ENCODE data around the gene DMBX1.

DMBX1 gene

DNA sequence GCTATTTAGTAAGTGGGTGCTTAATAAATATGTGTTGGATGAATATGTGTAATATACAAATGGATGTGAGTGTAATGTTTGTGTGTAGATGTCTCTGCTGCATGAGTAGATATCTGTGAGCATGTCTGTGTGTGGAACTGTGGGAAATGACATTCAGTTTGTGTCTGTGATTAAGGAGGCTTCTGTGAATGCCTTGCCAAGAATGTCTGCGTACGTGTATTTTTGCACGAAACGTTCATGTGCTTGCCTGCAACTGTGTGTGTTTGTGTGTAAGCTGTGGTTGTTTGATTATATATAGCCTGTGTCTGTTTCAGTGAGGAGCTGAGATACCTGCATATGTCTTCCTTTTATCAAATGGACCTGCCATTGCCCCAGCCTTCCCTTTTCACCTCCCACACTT, 13.8 kb downstream of the DMBX1 start:
- DNase-seq (ENCODE audit: low read depth in 2 of 2), result no peak

DNA sequence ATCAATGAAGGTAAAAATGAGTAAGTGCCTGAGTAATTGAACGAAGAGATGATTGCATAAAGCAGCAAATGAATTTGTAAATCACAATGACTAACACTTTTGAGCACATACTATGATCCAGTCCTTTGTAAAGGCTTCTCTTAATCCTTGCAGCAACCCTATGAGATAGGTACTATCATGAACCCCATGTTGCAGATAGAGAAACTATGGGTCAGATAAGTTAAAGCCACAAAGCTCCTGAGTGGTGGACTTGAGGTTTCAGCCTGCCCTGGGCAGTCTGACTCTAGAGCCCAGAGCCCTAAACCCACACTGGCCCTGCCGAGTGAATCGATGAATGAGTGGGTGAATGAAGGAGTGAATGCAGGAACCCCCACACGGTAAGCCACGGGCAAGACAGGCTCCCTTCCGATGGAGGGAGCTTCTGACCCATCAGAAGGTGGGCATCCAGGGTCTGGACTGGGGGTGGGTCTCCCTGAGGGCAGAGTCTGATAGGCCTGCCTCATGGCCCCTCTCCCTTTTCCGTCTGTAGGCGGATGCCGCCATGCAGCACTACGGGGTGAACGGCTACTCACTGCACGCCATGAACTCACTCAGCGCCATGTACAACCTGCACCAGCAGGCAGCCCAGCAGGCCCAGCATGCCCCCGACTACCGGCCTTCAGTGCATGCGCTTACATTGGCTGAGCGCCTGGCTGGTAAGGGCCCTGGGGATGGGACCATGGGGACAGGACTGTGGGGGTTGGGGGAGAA, 17.0 kb downstream of the DMBX1 start:
- DNase-seq (ENCODE audit: low read depth in 2 of 2), result no peak

DNA sequence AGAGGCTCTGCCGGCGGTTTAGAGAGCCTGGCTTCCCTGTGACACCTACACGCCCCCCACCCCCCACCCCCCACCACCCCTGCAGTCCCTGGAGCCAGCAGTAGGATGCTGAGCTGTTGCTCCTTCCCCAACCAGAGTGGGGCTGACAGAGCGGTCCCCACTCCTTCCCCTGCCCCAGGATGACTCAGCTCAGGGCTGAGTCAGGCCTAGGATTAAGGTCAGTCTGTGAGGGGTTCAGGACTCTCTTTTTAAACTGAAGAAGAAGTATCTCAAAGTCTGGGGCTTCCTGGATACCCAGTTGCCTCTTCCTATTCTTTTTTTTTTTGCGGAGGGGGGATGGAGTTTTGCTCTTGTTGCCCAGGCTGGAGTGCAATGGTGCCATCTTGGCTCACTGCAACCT, 19.1 kb downstream of the DMBX1 start:
- no peak for DNase-seq (ENCODE audit: low read depth in 2 of 2)

DNA sequence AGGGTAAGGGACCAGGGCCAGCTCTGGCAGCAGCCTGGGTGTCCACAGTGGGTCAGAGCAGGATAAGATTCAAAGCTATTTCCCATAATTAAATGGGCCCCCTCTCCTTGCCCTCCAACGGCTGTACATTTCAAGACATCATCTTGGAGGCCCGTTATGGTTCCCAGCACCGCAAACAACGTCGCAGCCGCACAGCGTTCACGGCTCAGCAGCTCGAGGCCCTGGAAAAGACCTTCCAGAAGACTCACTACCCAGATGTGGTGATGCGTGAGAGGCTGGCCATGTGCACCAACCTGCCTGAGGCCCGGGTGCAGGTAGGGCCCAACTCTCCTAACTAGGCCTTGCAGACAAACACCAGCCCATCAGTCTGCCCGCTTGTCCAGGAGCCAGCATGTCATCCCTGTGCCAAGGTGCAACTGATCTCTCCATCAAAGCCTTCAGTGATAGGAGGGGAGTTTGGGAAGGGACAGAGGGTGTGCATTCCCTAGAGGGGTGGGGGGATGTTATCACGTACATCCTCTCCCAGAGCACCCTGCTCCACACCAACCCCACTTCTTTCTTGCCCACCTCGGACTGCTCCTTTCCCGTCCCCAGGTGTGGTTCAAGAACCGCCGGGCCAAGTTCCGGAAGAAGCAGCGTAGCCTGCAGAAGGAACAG, 20.8 kb downstream of the DMBX1 start:
- no peak for DNase-seq (ENCODE audit: low read depth in 2 of 2)

DNA sequence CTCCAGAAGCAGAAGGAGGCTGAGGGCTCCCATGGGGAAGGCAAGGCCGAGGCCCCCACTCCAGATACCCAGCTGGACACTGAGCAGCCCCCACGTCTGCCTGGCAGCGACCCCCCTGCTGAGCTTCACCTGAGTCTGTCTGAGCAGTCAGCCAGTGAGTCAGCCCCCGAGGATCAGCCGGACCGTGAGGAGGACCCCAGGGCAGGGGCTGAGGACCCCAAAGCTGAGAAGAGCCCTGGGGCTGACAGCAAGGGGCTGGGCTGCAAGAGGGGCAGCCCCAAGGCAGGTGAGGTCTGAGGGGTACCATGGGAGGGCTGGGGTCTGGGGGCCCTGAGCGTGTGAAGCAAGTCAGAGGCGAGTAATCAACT, 21.3 kb downstream of the DMBX1 start:
- no peak for DNase-seq (ENCODE audit: low read depth in 2 of 2)

DNA sequence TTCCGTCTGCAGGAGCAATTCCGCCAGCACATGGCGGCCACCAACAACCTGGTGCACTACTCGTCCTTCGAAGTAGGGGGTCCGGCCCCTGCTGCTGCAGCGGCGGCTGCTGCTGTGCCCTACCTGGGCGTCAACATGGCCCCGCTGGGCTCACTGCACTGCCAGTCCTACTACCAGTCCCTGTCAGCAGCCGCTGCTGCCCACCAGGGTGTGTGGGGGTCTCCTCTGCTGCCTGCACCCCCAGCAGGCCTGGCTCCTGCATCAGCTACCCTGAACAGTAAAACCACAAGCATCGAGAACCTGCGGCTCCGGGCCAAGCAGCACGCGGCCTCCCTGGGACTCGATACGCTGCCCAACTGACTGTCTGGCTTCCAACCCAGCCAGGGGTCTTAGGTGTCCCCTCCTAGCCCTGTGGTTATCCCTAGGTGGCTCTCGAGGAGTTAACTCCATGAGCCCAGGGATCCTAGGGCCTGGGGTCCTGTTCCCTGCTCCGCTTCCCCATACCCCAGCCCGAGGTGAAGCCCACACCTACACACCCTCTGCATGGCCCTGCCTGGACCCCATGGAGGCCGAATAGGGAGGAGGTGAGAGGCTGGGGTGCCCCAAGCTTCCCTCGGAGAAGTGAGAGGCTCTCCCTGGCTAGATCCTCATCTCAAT, 22.6 kb downstream of the DMBX1 start:
- no peak for DNase-seq (ENCODE audit: low read depth in 2 of 2)

DNA sequence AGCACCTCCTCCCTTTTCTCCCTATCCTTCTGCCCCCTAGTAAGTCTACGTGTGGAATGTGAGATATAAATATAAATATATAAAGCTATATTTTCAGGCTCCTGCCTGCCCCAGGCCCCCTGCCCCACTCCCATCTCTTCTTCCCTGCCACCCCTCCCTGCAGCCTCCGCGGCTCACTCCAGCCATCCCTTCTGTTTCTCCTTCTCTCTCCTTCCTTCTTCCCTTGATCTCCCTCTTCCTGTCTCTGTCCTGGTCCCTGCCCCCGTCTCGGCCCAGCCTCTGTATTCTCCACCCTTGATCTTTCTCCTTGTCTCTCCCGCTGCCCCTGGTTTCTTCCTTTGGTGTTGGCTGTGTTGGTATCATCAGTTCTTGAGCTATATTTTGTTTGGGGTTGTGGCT, 23.2 kb downstream of the DMBX1 start:
- no peak for DNase-seq (ENCODE audit: low read depth in 2 of 2)

DNA sequence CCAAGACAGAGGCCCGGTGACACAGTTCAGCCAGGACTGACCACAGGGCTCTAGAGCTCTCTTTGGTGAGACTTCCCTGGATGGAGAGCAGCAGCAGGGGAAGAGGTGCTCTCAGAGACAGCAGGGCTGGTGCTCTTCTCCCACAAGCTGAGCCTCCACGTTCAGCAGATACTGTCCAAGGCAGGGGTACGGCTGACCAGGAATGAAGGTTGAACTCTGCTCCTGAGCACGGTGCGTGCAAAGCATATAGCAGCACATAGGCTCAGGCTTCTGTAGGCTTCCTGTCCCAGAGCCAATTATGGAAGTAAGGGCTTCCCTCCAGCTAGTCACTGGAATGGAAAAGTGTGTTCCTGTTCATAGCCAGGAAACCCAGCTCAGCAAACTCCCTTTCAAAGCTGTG, 23.9 kb downstream of the DMBX1 start:
- DNase-seq (ENCODE audit: low read depth in 2 of 2), result no peak

DNA sequence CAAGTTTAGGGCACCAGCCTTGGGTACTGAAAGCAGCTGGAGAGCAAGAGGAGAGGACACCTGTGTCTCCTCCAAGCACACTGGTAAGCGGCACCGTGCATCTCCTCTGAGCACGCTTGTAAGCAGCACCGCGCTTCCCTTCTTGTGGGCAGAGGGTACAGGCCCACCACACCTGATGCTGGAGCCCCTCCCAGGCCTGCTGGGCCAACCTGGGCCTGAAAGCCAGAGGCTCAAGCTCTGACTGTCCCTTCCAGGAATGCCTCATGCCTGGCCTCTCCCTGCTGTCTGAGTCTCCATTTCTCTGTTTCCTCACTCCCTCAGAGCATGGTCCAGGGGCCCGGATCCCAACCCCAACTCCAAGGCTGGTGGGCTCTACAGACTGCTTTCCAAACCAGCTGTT, 25.9 kb downstream of the DMBX1 start:
- no peak for DNase-seq (ENCODE audit: low read depth in 2 of 2)

DNA sequence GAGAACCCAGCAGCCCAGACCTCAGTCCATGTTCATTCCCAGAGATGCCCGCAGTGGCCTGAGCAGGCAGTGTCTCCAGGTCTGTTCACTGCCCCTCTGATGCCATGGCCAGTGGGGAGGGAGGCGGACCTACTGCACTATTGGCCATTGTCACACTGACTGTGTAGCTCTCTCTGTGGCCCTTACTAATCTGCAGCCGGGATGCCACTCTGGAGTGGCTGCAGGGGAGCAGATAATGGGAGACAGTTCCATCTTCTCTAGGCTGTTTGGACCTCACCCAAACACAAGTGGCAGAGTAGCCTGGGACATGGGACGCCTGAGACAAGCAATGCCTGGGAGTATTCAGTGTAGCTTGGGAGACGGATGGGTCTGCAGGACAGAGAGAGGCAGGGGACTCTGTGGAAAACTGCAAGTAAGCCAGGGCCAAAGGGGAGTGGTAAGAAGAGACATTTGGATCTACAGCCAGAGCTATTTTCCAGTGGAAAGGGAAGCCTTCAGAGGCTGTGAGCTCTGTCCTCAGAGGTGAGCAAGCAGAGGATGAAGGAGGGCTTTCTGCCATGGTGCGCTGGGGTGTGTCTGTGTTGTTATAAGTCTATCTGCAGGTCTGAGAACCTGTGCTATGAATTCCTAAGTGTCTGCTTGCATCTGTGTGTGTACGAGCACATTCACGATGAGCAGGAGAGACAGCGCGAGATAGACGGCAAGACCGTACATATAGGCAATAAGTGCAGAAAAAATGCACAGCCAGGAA, 26.7 kb downstream of the DMBX1 start:
- no peak for DNase-seq (ENCODE audit: low read depth in 2 of 2)

DNA sequence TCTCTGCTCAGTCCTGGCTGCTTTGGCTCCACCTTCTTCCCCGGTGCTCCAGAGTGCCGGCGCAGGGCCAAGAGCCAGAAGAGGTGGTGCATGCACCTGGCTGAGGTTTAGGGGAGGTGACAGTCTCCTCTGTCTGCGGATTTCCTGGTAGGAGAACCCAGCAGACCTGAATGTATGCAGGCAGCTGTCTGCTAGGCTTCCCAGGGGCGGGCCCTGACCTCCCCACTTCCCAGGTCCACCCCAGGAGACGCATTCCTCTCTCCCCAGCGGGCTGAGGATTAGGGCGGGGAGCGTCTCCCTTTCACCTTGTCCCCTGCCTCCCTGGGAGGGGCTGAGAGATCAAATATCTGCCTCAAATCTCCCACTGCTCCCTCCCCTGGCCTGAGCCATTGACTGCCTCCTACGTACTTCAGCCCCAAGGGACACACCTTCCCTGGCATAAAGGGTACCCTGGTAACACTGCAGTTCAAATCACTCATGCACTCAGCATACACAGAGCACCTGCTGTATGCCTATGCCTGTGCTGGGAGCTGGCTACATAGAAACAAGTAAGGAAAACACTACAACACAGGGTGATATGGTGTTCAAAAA, 27.5 kb downstream of the DMBX1 start:
- DNase-seq (ENCODE audit: low read depth in 2 of 2), result no peak

DNA sequence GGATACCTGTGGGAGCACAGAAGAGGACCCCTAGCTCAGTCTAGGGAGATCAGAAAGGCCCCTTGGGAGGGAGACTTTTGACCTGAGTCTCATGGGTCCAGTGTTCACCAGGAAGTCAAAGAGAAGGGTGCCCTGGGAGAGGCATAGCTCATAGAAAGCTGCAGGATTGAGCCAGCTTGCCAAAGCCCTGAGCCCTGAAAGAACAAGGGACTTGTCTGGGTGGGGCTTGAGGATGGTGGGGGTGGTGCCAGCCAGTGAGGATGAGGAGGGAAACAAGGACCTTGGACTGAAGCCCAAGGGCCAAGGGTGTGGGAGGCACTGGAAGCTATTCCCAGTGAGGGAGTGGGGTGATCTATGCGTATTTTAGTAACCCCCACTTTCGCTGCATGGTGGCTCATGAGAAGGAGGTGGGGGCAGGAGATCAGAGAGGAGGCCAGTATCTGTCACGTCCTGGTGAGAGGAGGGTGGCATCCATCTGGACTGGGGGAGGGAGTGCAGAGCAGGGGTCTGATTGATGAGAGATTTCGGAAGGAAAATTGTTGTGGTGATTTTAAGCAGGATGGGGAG, 28.4 kb downstream of the DMBX1 start:
- DNase-seq (ENCODE audit: low read depth in 2 of 2), result no peak

DNA sequence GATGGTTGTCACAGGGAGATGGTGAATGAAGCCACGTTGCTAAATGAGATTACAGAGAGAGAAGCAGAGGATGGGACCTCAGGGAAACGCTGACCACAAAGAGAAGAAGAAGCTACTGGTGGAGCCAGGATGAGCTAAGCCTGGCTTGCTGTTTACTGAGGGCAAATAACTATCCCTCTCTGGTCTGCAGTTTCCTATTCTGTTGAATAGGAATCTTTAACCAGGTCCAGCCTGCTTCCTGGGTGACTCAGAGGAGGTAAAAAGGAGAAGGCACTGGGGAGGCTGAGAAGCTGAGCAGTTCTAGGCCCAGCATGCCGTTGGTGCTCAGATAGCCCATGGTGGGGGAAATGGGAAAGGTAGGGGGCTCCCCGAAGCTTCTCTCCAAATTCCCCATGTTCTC, 29.6 kb downstream of the DMBX1 start:
- DNase-seq (ENCODE audit: low read depth in 2 of 2), result no peak

DNA sequence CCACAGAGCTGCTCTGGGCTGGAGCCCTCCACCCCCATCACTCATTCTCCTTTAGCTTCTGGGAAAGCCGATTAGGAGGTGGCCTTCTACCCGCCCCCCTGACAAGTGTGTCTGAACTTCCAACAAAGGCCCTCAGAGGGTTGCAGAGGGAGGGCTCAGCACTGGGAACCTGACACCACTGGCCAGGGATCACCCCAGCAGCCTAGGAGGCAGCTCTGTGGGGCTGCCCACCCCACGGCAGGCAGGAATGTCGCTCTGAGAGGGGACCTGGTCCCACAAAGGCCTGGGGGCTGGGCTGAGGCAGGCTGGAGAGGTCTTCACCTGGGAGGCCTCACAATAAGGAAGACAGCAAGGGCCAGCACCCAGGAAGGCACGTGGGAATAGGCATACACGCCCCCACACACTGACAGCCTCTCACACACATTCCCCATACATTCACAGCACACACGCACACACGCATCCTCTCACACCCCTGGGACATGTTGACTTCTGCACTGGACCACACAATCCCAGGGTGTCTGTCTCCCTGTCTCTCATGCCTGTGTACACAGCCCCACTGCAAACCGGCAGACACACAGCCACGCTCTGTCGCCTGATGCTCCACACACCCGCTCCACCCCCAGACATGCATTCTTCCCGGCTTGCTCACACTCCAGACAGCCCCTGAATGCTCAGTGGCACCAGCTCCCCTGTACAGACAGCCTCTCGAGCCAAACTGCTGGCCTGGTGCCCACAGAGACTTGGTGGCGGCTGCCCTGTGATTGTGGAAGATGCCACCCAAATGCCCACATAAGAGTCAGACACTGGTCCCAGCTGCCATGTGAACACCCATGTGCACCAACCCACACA, 30.7 kb downstream of the DMBX1 start:
- no peak for DNase-seq (ENCODE audit: low read depth in 2 of 2)

DNA sequence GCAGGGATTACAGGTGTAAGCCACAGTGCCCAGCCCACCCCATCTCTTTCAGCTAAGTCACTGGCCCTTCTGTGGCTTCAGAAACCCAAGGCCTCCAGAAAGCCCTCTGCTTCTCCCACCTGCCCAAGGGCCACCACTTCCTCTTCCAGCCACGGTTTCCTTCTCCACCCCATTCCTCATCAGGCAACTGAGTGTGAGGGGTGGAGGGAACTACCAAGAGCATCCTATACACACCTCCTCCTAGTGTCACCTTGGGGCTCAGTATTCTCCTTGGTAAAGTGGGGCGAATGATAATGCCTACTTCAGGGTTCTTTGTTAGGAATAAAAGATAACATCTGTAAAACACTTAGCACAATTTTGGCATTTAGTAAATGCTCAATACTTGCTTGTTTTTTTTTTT, 31.8 kb downstream of the DMBX1 start:
- no peak for DNase-seq (ENCODE audit: low read depth in 2 of 2)

DNA sequence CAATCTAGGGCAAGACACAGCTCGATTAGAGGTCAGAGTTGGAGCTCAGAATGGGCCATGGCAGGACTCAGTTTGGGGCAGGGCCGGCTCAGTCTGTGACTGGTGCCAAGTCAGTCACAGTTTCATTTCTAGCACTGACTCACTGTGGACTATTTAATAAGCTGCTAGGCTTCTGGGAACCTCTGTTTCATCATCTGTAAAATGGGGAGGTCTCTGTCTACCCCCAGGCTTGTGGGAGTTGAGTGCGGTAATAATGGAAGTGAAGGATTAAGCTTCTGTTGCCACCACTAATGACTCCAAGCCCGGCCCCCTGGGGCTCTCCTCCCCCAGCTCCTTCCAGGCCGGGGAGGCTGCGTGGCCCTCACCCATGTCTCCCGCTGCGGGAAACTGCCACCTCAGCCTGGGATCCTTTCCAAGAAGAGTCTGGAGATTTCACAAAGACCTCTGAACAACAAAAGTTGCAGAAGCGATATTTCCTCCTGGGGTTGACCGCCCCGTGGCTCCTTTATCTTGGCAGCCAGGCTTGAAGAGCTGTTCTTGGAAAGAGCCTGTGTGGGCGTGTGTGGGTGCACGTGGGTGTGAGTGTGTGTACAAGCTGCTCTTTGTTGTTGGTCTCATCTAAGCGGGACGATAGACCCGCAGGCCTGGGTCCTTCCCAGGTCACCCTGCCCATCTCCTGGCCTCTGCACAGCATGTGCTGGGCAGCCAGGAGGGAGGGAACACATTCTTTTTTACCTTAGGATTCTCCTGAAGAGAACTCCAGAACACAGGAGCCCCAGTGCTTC, 32.7 kb downstream of the DMBX1 start:
- DNase-seq (ENCODE audit: low read depth in 2 of 2), result no peak

DNA sequence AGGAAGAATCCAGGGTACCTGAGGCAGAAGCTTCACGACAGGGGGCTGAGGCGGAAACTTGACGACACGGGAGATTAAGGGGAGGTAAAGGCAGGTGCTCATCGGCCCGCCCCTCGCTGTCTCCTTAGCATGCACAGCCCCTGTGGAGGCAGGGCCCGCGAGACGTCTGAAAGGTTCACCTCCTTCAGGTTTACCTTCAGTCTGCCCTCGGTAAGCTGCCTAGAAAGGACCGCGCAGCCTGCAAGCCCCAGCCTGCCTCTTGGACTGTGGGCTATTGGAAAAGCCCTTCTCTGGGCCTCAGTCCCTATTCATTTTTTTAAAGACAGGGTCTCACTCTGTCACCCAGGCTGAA, 33.3 kb downstream of the DMBX1 start:
- DNase-seq (ENCODE audit: low read depth in 2 of 2), result no peak

DNA sequence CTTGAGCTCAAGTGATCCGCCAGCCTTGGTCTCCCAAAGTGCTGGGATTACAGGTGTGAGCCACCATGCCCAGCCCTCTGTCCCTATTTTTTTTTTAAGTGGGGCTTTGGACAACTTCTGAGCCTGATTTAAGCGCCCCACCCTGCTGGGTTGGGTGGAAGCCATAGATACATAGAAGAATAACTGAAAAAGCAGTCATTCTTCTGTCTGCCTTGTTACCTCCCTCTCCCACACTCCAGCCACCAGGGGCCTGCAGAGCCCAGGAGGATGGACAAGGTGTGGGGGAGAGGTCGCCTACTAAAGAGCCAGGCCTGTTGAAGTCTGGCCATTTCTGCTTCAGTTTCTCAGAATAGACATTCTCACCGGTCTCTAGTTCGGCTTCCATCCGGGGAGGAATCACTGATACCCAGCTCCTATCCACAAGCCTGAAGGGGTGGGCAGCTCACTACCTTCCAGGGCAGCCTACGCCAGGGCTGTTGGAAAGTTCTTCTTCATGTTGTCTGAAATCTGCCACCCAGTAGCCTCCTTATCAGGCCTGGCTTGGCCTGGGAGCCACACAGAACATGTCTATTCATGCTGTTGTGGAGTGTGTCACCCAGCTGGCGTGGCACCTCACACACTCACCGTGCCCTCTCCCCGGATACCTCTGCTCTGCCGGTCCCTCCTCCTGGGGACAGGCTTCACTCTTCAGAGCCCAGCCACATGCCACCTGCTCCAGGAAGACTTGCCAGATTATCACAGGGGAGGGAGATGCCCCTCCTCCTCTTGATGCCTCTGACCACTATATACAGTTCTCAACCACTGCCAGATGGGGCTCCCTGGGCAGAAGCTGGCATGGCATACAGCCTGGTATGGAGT, 34.1 kb downstream of the DMBX1 start:
- no peak for DNase-seq (ENCODE audit: low read depth in 2 of 2)

DNA sequence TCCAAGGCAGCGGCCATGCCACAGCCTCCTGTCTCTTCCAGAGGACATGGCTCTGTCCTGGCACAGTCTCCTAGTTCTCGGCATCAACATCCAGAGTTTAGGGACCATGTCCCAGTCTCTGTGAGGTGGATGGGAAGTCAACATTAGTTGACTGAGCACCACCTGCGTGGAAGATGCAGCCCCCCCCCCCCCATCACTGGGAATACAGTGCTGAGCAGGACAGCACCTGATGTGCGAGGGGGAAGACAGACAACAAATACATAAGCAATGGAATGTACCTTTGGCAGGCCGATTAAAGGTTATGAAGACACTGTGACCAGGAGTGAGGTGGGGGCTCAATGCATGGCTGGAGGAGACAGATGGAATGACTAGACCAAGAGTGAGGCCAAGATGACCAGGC, 35.2 kb downstream of the DMBX1 start:
- no peak for DNase-seq (ENCODE audit: low read depth in 2 of 2)

All from stimulated activated CD4-positive, alpha-beta T cell treated with anti-CD3 and anti-CD28 coated beads, Interleukin-1b, Interleukin-23, amount 100 ng/mL, for 1 hour (primary cell).